Right lung (tissue), 5 donors: Measurements from ENCODE around the gene ZNRF3. TPM values are rescaled to one million over a fixed set of nuclear protein-coding genes. Genes with fewer than 3 reads are reported as not detected.
"Not testable (repeated sequence)": the region's sequence is repeated elsewhere in the genome, so short reads cannot be mapped to it uniquely, and the experiment has no call there.

Source experiments
- DNase-seq, 2 donors: peaks; one replicate each; pipeline ENCODE4 v3.0.0-alpha.2; 2013
- polyA plus RNA-seq, 5 donors: library from polyadenylated mRNA; unstranded; fragments of 120-200 nt; gene quantifications; one replicate each; pipeline versions ENCODE4 v1.2.1 to v1.2.3, GENCODE V29; 2013; ENCODE audit warnings: inconsistent platforms in 1 of 5, low replicate concordance in 1 of 5; ENCODE audit not compliant: insufficient read length in 5 of 5, insufficient read depth in 1 of 5

The ZNRF3 gene
- polyA plus RNA-seq, 5 donors = 20.8 to 33.3 (median 24.7) TPM

- peak in 1 of 2 donors; percentile 65 for DNase-seq
Observed at GRCh38 chr22:29004647-29005371, 121.4 kb downstream of the ZNRF3 start.

GRCh38 chr22:29005754-29006153, 122.4 kb downstream of the ZNRF3 start:
- DNase-seq = not testable (repeated sequence)

- no peak for DNase-seq
Observed at GRCh38 chr22:29006346-29006745, 123.0 kb downstream of the ZNRF3 start.

GRCh38 chr22:29009148-29009547, 125.8 kb downstream of the ZNRF3 start:
- DNase-seq = no peak

- no peak for DNase-seq
Observed at GRCh38 chr22:29011240-29012100, 128.1 kb downstream of the ZNRF3 start.

GRCh38 chr22:29012101-29012433, 128.7 kb downstream of the ZNRF3 start:
- DNase-seq = no peak

GRCh38 chr22:29012952-29013351, 129.6 kb downstream of the ZNRF3 start:
- DNase-seq = no peak

- DNase-seq = no peak
Observed at GRCh38 chr22:29014293-29014692, 130.9 kb downstream of the ZNRF3 start.

- no peak for DNase-seq
Observed at GRCh38 chr22:29014773-29015172, 131.4 kb downstream of the ZNRF3 start.

- DNase-seq = no peak
Observed at GRCh38 chr22:29016067-29016938, 132.9 kb downstream of the ZNRF3 start.

- DNase-seq = no peak
Observed at GRCh38 chr22:29018293-29019189, 135.2 kb downstream of the ZNRF3 start.

GRCh38 chr22:29022101-29022817, 138.9 kb downstream of the ZNRF3 start:
- no peak for DNase-seq

- DNase-seq = no peak
Observed at GRCh38 chr22:29023172-29023796, 139.9 kb downstream of the ZNRF3 start.

GRCh38 chr22:29026579-29026978, 143.2 kb downstream of the ZNRF3 start:
- DNase-seq = no peak

- DNase-seq = no peak
Observed at GRCh38 chr22:29028468-29028867, 145.1 kb downstream of the ZNRF3 start.

GRCh38 chr22:29029202-29030000, 146.0 kb downstream of the ZNRF3 start:
- no peak for DNase-seq

- DNase-seq = no peak
Observed at GRCh38 chr22:29030016-29030617, 146.7 kb downstream of the ZNRF3 start.

GRCh38 chr22:29030618-29031226, 147.3 kb downstream of the ZNRF3 start:
- DNase-seq = peak; percentile 80 to 82
